Muscle layer of duodenum (tissue), 2 donors: ENCODE data around the gene CLOCK.

Experiments used
- H3K27ac ChIP-seq: one replicate; pipeline ENCODE4 v1.7.0; 2013; ENCODE audit warnings: mild to moderate bottlenecking, low read length
- H3K27me3 ChIP-seq: one replicate; pipeline ENCODE4 v1.7.0; 2013; ENCODE audit warnings: low read depth, mild to moderate bottlenecking, control low read depth, low read length
- H3K36me3 ChIP-seq, 2 donors: one replicate each; pipeline ENCODE4 v1.7.0; 2013; ENCODE audit warnings: low read length in 2 of 2, control low read depth in 1 of 2, mild to moderate bottlenecking in 1 of 2; ENCODE audit not compliant: insufficient read depth in 2 of 2, control insufficient read depth in 1 of 2
- H3K4me1 ChIP-seq, 2 donors: one replicate each; pipeline ENCODE4 v1.7.0; 2013; ENCODE audit warnings: low read length in 2 of 2, mild to moderate bottlenecking in 2 of 2, control low read depth in 1 of 2, moderate library complexity in 1 of 2; ENCODE audit not compliant: insufficient read depth in 2 of 2, control insufficient read depth in 1 of 2
- H3K4me3 ChIP-seq, 2 donors: one replicate each; pipeline ENCODE4 v1.7.0; 2013; ENCODE audit warnings: low read length in 2 of 2, low read depth in 1 of 2, mild to moderate bottlenecking in 1 of 2
- H3K9me3 ChIP-seq, 2 donors: one replicate each; pipeline ENCODE4 v1.7.0; 2013; ENCODE audit warnings: low read length in 2 of 2, control low read depth in 1 of 2, mild to moderate bottlenecking in 1 of 2; ENCODE audit not compliant: control insufficient read depth in 1 of 2
- donor health status: healthy.

CLOCK gene

DNA sequence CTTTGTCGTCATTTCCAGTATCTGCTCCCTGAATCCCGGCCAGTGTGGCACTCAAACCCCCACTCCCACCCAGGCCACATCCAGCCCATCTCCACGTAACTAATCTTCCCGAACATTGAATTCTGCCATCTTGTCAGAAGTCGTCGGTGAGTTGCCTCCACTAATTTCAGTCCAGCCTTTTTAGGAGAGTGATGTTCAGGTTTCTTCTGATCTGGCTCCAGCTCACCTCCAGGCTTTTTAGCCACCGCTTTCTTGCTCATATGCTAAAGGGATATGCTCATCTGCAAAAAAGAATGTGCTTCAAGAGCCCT, 149.6 kb downstream of the CLOCK start:
- Histone ChIP-seq H3K27ac (peak overlapping the region; percentile 98), H3K9me3 (no peaks in the 10 kb centered on the region), H3K27me3 (no peaks in the 10 kb centered on the region), H3K36me3 (peaks cover 4 to 23% of the 10 kb centered on the region in 2 donors), H3K4me1 (peaks cover 10 to 12% of the 10 kb centered on the region in 2 donors), H3K4me3 (peak overlapping the region; percentile 90 to 91)

DNA sequence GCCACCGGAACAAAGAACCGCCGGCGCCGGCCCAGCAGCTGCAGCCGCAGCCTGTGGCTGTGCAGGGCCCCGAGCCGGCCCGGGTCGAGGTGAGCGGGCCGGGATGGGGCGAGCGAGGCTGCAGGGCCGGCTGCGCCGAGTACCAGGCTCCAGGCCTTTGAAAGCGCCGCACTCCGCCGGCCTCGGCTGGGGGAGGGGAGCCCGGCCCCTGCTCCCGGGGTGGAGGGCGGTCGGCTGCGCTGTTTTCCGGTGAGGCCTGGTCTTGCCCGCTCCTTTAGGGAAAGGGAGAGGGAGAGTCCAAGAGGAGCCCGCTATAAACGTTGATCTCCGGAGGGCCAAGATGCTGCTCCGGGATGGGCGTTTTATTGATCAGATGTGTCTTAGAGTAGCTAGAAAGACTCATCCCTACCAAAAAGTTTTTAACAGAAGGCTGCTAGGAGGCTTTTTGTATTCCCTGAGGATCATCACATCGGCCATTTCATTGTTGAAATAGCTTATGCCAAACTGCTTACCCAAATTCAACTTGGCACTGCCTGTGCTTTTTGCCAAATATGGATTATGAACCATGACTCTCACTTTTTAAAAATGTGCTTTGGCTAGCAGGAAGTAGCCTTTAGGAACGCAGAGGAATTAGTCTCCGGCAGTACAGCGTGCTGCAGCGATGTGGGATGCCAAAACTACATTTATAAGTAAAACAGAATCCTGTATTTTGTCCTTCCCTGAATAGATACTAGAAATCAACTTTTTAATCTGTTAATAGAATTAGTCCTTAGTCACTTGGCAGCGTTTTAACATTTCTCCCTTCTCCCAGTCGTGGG, 150.2 kb downstream of the CLOCK start:
- peaks cover 10 to 12% of the 10 kb centered on the region in 2 donors for H3K4me1 ChIP-seq
- peak overlapping the region; percentile 98 for H3K27ac ChIP-seq
- no peaks in the 10 kb centered on the region for H3K9me3 ChIP-seq
- peak overlapping the region; percentile 90 to 91 for H3K4me3 ChIP-seq
- peaks cover 4 to 23% of the 10 kb centered on the region in 2 donors for H3K36me3 ChIP-seq
- no peaks in the 10 kb centered on the region for H3K27me3 ChIP-seq

DNA sequence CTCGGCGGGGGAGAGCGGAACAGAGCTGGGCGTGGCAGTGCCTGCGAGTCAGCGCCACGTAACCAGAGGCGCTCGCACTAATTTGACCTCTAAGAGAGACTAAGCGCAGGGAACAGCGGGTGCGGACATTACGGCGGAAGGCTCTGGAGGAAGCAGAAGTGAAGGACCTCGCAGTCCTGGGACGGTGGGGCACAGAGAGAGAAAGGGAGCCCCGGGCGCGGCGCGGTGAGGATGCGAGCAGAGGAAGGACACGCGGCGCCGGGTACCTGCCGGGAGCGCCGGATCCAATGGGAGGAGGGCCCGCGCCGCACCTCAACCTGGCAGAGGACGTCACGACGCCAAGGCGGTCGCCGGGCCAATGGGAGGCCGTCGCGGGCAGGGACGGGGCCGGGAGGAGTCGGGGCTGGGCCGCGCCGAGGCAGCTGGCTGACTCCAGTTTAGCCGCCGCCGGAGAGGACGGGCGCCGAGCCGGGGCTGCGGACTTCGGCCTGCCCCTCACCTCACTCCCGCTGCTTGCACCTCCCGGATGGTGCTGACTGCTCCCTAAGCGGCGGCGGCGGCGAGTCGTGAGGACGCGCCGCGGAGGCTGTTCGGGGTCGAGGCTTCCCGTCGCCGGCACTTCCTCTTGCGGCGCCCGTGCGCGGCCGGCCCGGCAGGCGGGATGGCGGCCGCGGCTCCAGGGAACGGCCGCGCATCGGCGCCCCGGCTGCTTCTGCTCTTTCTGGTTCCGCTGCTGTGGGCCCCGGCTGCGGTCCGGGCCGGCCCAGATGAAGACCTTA, 151.0 kb downstream of the CLOCK start, which contains the start of gene TMEM165:
Gene TMEM165, plus strand, starts transcription at position 429 of the 779 bp plus-strand sequence. Its CDS starts 233 bp downstream, at position 662.
- Histone ChIP-seq H3K36me3 (peaks cover under 1 to 23% of the 10 kb centered on the region in 2 donors), H3K9me3 (no peaks in the 10 kb centered on the region), H3K4me1 (peaks cover 10 to 12% of the 10 kb centered on the region in 2 donors), H3K27me3 (no peaks in the 10 kb centered on the region), H3K27ac (peak within 1 kb of the TSS; percentile 98), H3K4me3 (peak within 1 kb of the TSS; percentile 90 to 91)

DNA sequence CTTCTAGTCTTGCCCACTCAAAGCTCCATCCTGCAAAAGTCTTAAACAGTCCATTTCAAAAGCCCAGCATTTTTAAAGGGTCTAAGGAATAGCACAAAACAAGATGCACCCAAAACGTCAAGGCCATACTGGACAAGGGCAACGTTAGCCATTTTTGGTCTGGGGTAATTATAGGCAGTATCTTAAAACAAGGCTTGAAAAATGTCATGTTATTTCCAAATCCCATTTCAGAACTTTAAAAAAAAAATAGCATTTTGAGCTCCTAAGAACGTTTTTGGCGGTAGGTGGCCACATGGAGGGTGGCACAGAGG, 151.5 kb downstream of the CLOCK start:
- Histone ChIP-seq H3K9me3 (no peaks in the 10 kb centered on the region), H3K4me3 (peak overlapping the region; percentile 90 to 91), H3K4me1 (peaks cover 10 to 12% of the 10 kb centered on the region in 2 donors), H3K36me3 (peaks cover 0 to 23% of the 10 kb centered on the region in 2 donors), H3K27ac (peak overlapping the region; percentile 98), H3K27me3 (no peaks in the 10 kb centered on the region)

DNA sequence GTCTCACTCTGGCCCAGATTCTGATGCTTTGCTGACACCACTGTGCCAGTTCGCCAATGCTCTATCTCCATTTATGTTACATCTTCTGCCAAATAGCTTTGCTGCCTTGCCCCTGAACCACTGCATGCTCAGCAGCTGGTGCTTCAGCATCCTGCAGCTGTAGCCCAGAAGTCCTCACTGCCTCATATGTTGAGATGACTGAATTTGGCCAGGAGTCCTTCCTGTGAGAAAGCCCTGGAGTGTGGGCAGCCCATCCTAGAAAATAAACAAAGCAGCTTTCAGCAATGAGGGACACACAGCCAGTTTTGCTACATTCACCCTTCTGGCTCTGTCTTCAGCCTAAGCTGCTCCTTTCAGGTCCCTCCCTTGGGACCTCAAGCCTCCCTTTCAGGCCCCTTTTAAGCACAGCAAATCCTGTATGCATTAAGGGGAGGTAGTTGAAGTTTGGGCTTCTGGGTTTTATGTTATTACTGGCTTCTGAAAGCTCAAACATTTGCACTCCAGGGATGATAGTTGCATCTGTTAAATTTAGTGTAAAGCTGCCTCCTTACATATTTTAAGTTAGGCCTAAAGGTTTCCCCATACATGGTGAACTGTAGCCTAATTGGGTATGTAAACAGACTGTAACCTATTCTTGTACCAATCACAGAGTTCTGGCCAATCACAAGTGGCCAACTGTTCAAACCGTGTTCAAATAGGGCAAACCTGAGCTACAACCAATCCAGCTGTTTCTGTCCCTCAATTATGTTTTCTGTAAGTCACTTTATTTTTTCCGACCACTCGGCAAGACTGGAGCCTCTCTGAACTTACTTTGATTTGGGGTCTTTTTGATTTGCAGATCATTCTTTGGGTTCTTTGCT, 153.0 kb downstream of the CLOCK start:
- Histone ChIP-seq H3K4me3 (no peak overlapping the region), H3K36me3 (peaks cover 0 to 23% of the 10 kb centered on the region in 2 donors), H3K27me3 (no peaks in the 10 kb centered on the region), H3K9me3 (no peaks in the 10 kb centered on the region), H3K27ac (no peak overlapping the region), H3K4me1 (peaks cover 2 to 8% of the 10 kb centered on the region in 2 donors)

DNA sequence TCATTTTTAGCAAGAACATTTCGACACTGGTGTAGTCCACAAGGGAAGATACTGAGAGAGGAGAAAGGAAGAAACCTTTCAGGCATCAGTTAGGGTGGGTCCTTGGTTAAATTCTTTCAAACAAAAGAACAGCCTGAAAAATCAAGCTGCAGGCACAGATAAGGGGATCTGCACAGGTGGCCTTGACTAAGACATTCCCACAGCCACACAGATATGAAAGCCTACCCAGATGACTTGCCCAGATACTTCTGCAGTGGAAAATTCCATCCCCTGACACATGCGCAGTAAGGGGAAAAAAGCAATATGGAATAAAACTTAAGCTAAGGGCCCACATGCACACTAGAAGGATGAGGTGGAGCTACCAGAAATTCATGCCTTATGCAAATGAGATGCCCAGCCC, 159.9 kb downstream of the CLOCK start:
- Histone ChIP-seq H3K4me1 (no peaks in the 10 kb centered on the region), H3K9me3 (no peaks in the 10 kb centered on the region), H3K27ac (no peak overlapping the region), H3K4me3 (no peak overlapping the region), H3K27me3 (no peaks in the 10 kb centered on the region), H3K36me3 (no peaks in the 10 kb centered on the region)

DNA sequence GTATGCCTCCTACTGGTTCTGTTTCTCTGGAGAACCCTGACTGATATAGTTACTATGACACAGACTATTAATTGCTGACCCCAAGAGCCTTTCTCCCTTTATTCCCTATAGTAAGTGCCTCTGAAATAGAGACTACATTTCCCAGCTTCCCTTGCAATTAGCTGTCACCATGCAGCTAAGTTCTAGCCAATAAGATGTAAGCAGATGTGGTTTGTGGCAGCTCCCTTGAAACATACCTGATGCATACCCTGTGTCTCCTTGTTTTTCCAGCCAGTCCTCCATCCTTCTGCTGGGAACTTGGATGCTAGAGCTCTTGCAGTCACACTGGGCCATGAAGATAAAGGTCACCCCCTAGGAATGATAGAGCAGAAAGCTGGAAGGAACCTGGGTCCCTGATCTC, 160.6 kb downstream of the CLOCK start:
- H3K4me3 ChIP-seq, result no peak overlapping the region
- no peaks in the 10 kb centered on the region for H3K9me3 ChIP-seq
- no peaks in the 10 kb centered on the region for H3K4me1 ChIP-seq
- H3K36me3 ChIP-seq, result no peaks in the 10 kb centered on the region
- no peaks in the 10 kb centered on the region for H3K27me3 ChIP-seq
- H3K27ac ChIP-seq, result no peak overlapping the region

DNA sequence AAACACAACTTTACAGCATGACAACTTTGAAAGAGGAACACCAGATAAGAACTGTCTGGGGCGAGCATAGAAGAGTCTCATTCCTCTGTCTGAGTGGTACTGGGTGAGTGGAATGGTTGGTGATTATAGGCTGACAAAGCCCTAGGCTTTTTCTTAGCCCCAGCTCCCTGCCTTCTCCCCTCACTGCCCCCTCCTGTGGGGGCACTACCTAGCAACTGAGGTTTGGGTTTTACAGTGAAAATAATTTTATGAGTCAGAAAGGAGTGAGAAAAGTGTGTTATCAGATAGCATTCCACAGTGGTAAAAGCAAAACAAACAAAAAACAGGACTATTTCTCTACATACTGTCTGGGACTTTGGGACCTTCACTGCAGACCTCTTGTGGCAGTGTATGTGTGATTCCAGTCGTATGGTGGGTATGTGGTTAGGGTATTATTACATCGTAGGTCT, 161.5 kb downstream of the CLOCK start:
- Histone ChIP-seq H3K27ac (no peak overlapping the region), H3K36me3 (no peaks in the 10 kb centered on the region), H3K4me3 (no peak overlapping the region)

DNA sequence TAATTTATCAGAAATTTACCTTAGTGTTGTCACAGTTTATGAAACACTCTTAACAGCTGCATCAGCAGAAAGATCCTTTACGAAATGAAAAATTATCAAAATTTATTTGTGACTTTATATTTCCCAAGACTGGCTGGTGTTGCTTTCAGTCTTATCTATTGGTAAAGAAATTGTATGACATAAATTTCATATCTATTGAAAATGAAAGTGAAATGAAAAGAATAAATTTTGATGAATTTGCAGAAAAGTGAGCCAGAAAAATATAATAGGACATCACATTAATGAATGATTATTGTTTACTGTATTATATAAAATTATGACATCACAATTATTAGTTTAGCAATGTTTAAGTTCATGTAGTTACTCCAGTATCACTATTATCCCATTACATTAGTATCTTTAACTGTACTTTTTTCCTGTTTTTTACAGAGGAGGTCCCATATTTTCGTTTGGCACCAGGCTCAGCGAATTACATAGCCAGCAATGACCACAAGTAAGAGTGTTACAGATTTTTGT, 164.2 kb downstream of the CLOCK start:
- Histone ChIP-seq H3K27me3 (no peaks in the 10 kb centered on the region), H3K4me3 (no peak overlapping the region), H3K27ac (no peak overlapping the region), H3K4me1 (no peaks in the 10 kb centered on the region), H3K9me3 (no peaks in the 10 kb centered on the region), H3K36me3 (no peaks in the 10 kb centered on the region)

More for the DNA sequence above, 161.5 kb downstream of the CLOCK start:
- Histone ChIP-seq H3K4me1 (no peaks in the 10 kb centered on the region), H3K27me3 (no peaks in the 10 kb centered on the region), H3K9me3 (no peaks in the 10 kb centered on the region)

DNA sequence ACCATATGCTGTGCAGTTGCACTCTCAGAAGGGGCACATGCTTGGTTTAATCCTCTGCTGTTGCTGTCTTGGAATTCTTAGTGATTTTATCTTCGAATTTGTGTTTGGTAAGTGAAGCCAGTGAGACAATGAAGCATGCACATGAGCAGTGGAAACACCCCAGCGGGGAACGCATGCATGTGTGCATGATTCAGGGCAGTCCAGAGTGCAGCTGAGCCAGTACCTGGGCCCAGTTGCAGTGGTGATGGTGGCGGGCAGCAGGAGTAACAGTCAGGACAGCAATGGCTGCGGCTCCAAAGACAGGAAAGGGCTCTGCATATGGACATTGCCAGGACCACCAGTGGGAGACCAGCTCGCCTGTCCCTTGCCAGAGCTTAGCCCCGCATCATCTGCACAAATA, 165.2 kb downstream of the CLOCK start:
- Histone ChIP-seq H3K9me3 (no peaks in the 10 kb centered on the region), H3K4me3 (no peak overlapping the region), H3K27ac (no peak overlapping the region), H3K36me3 (no peaks in the 10 kb centered on the region), H3K27me3 (no peaks in the 10 kb centered on the region), H3K4me1 (no peaks in the 10 kb centered on the region)

DNA sequence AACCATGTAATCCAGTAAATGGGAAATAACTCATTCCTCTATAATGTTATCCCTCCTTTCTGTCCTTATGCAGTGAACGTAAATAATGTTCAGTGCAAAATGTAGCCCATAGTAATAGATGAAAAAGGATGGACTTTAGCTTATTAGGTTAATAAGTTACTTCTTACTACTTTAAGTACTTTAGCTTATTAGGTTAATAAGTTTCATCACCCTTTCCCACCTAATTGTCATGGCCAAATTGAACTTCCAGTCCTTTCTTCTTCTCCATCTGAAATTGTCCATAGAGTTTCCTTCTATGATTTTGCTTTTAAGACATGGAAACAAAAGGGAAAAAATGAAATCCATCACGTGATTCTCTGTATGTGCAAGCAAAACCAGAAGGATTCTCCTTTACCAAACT, 166.1 kb downstream of the CLOCK start:
- Histone ChIP-seq H3K36me3 (no peaks in the 10 kb centered on the region), H3K4me3 (no peak overlapping the region), H3K27ac (no peak overlapping the region), H3K4me1 (no peaks in the 10 kb centered on the region), H3K27me3 (no peaks in the 10 kb centered on the region), H3K9me3 (no peaks in the 10 kb centered on the region)
